ENCODE measurements around the gene SOX18.

SOX18 gene

GRCh38 chr20:64036346-64037198 lies 12.9 kb downstream of the SOX18 start:
- no peak for DNase-seq

DNA sequence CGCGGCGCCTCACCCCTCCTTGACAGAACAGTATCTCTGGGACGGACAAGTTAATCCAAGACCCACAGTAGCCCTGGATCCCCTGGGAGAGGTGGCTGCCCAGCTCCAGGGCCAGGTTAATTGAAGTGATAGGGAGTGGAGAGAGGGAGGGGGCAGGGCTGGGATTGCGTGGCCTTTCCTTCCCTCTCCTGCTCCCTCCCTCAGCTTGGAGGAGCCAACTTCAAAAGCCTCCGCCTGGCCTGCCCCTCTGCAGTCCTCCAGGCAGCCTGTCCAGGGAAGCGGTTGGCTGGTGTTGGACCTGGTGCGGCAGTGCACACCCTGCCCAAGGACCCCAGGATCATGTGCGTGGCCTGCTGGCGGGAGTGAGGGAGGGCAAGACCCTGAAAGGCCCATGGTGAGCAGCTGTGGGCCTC lies 13.5 kb downstream of the SOX18 start, which contains the start of gene C20orf204:
Gene C20orf204, plus strand, starts transcription at position 250 of the 413 bp plus-strand sequence. Its CDS starts 142 bp downstream, at position 392.
- DNase-seq: no peak

DNA sequence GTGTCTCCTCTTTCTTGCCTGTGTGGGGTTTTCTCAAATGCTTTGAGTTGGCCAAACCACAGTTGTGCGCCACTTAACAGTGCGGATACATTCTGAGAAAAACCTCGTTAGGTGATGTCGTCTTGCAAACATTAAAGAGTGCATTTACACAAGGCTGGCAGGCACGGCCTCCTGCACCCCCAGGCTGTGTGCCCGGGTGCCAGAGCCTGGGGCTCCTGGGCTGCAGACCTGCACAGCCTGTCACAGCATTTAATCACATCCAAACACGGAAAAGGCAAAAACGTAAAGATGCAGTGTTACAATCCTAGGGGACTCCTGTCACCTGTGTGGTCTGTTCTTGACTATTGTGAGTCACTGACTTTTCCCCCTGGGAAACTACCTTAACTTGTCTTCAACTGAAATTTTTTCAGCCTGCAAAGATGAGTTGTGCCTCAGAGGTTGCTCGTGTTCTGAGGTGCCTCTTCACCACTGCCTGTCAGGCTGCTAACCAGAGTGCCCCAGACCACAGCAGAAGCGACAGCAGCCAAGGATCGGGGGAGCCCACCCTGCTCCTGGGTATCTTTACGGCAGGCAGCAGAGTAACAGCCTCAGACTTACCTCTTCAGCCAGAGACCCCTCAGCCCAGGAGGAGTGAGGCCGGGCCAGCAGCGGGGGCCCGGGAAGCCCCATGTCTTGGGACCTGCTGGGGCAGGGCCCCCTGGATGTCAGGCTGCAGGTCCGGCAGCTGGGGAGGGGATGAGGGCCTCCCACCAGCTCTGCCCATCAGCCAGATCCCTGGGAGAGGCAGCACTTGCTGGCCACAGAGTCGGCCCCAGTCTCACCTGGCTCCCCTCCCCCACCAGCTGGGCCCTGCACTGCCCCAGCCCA lies 14.1 kb downstream of the SOX18 start:
- no peak for DNase-seq

- no peak for DNase-seq
These were observed 15.4 kb downstream of the SOX18 start for GRCh38 chr20:64033981-64034493.

- no peak for DNase-seq
These were observed 16.5 kb downstream of the SOX18 start for GRCh38 chr20:64032706-64033624.

GRCh38 chr20:64031822-64032314 lies 17.6 kb downstream of the SOX18 start:
- DNase-seq: no peak

DNA sequence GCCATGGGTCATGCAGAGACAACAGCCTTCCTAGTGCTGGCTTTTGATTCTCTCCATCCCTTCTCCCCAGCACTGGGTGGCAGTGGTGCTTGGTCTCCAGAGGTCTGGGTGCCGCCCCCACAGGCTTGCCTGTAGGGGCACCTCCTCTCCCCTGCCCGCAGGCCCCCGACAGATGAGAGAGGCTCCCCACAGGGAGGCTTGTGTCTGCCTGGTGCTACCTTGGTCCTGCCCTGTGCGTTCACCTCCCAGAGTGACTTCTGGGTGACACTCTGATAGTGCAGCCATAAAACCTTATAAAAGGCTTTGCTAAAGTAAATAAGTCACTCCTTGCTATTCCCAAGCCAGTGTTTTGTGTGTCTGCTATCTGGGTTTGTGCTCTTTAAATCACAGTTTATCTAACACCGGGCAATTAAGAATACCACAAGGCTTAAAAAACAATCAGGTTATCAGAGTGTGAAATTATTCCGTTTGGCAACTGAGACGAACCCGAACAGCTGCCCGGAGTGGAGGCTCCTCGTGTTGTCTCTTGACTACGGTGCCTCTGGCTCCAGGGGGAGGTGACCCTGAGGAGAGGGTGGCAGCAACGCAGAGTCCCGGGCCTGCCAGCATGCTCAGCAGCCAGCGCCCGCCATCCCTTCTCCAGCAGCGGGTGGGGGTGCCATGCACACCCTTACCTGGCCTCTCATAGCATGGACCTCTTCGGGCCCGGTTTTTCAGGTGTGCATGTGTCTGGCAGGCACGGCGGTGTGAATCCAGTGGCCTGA lies 18.9 kb downstream of the SOX18 start:
- no peak for DNase-seq

- DNase-seq: no peak
These were observed 19.9 kb downstream of the SOX18 start for GRCh38 chr20:64029293-64030117.

DNA sequence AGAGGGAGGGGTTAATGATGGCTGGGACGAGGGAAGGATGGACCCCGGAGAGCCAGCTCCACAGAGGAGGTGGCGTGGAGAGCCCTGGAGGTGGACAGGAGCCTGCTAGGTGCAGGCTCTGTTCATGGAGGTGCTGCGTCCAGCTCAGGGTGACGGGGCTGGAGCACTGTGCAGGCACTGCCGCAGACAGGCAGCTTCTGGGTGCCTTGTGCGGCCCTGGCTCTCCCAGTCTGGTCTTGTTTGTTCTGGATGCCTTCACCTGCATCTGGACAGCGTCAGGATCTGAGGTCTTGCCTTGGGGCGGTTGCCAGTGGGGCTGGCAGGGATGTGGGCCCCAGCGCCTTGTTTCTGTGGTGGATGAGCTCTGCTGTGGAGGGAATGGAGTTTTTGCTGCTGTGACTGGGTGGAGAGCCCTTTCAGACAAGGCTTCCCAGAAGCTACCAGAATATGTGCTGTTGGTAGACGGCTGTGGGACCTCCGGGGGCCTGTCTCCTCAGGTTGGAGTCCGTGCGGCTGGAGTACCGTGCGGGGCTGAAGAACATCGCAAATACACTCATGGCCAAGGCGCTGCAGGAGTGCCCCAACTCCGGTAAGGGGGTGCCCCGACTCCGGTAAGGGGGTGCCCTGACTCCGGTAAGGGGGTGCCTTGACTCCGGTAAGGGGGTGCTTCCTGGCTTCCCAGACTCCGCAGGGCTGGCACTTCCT lies 21.3 kb downstream of the SOX18 start:
- DNase-seq: no peak

DNA sequence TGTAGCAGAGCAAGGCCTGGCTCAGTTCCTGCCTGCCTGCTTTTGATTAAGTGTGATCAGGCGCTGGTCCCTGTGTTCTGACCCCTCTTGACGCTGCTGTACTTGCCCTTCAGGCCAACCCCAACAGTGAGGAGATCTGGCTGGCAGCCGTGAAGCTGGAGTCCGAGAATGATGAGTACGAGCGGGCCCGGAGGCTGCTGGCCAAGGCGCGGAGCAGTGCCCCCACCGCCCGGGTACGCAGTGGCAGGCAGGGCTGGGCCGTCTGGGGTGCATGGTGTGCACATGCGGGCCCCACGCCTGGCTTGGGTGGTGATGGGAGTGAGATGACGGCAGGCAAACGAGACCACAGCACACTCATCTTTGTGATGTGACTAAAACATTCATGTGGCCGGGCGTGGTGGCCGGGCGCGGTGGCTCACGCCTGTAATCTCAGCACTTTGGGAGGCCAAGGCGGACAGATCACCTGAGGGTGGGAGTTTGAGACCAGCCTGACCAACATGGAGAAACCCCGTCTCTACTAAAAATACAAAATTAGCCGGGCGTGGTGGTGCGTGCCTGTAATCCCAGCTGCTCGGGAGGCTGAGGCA lies 23.5 kb downstream of the SOX18 start:
- no peak for DNase-seq

GRCh38 chr20:64025101-64025825 lies 24.2 kb downstream of the SOX18 start:
- no peak for DNase-seq

GRCh38 chr20:64024141-64024990 lies 25.1 kb downstream of the SOX18 start:
- DNase-seq: no peak

DNA sequence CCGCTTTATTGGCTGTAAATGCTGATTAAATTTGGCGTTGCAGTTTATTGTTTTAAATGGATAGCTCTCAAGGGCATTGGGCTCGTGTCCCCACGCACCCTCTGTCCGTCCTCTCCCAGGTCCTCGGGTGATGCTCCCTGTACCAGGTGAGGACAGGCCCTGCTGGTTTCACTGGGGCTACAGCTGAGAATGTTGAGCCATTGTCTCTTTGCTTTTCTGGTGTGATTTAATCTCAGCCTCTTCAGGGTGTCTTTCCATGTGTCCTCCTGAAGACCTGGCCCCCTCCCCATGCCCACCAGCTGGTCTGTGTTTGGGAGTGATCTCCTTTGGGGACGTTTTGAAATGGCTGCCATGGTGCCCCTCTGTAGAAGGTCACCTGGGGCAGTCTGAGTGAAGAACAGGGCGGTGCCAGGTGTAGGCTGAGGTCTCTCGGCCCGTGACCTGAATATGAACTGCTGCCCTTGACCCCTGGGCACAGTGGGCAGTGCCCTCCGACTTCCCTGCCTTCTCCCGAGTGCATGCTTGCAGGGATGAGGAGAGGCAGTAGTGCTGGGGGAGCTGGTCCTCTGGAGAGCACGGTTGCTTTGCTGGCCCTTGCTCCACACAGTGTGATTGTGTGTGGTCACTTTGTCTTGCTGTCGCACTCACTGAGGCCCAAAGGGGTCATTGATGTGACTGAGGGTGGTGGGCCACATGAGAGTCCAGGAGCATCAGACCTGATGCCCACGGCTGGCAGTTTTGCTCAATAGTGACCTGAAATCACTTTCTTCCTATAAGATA lies 25.9 kb downstream of the SOX18 start:
- DNase-seq: no peak

DNA sequence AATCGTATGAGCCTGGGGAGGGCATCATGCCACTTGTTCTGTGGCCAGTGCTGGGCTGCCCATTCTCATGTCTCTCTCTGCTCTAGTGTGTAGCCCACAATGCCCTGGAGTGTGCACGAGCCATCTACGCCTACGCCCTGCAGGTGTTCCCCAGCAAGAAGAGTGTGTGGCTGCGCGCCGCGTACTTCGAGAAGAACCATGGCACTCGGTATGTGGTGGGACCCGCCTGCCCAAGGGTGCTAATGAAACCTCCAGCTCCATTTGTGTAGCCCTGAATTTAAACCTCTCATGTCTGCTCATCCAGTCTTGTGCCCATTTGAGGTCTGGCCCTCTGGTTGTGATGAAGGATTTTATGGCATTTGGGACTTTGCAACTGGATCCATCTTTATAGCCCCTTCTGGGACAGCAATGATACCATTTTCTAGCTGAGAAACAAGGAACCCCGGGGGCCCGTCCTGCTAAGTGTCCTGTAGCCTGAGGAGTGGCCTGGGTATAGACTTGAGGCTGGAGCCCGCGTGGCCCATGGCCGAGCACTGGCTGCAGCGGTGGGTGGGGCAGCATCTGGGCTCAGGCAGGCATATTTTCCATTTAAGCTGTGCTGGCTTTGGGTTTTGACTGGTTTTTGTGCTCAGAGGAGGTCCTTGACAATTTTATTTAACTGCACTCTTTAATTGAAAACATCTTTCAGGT lies 26.6 kb downstream of the SOX18 start:
- no peak for DNase-seq

DNA sequence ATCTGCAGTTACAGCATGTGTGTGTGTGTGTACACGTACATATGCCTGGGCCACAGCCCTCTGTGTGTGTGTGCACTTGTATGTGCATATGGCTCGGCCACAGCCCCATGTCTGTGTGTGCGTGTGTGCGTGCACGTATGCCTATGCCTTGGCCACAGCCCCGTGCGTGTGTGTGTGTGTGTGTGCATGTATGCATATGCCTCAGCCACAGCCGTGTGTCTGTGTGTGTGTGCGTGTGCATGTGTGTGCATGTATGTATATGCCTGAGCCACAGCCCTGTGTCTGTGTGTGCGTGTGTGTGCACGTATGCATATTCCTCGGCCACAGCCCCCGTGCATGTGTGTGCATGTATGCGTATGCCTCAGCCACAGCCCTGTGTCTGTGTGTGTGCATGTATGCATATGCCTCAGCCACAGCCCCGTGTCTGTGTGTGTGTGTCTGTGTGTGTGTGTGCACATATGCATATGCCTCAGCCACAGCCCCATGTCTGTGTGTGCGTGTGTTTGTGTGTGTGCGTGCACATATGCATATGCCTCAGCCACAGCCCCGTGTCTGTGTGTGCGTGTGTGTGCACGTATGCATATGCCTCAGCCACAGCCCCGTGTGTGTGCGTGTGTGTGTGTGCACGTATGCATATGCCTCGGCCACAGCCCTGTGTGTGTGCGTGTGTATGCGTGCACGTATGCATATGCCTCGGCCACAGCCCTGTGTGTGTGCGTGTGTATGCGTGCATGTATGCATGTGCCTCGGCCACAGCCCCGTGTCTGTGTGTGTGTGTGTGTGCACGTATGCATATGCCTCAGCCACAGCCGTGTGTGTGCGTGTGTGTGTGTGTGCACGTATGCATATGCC lies 28.1 kb downstream of the SOX18 start:
- no peak for DNase-seq

All from NCI-H1092 (cell line).